Right cardiac atrium (tissue), 5 donors: ENCODE data around the gene SPEN. TPM values are rescaled to one million over a fixed set of nuclear protein-coding genes. Genes with fewer than 3 reads are reported as not detected.
"Not testable (repeated sequence)": the region's sequence is repeated elsewhere in the genome, so short reads cannot be mapped to it uniquely, and the experiment has no call there.

Experiments used
- ATAC-seq, 2 donors: fragments of 200-7000 bp; cut with Tn5 transposase; one replicate each; pipeline versions ENCODE4 v1.8.0 to v1.9.1; 2020; ENCODE audit warnings: moderate library complexity in 2 of 2, mild to moderate bottlenecking in 1 of 2
- DNase-seq, 3 donors: peaks; one replicate each; pipeline ENCODE4 v3.0.0-alpha.2; 2020
- H3K27ac ChIP-seq: one replicate; pipeline ENCODE4 v1.5.1; 2013; ENCODE audit warnings: mild to moderate bottlenecking, low read length, control low read depth, moderate library complexity
- H3K27me3 ChIP-seq: one replicate; pipeline ENCODE4 v1.6.1; 2013; ENCODE audit not compliant: control insufficient read depth, insufficient read depth
- H3K4me1 ChIP-seq: one replicate; pipeline ENCODE4 v1.6.1; 2013; ENCODE audit warnings: low read length; ENCODE audit not compliant: control insufficient read depth, insufficient read depth
- H3K4me3 ChIP-seq: one replicate; pipeline ENCODE4 v1.5.1; 2013; ENCODE audit warnings: low read length, control low read depth
- H3K9me3 ChIP-seq: one replicate; pipeline ENCODE4 v1.6.1; 2013; ENCODE audit warnings: low read length; ENCODE audit not compliant: control insufficient read depth
- WGBS: extraction: QIAGEN DNeasy Blood & Tissue Kit; methylation state at CpG from one replicate; pipeline ENCODE4 v1.1.7; 2013; 5-methylcytosine and 5-hydroxymethylcytosine counted together
- intact Hi-C, 4 donors: fragments of 100-400 bp; cut with DNase I; formaldehyde crosslinking; loops; one replicate each; pipeline versions ENCODE4 v1.11.0 to v1.14.0; 2022 to 2023
- polyA plus RNA-seq: library from polyadenylated mRNA; stranded (reverse); fragments of 200-250 nt; gene quantifications from one replicate; pipeline ENCODE4 v1.2.3, GENCODE V29; 2013
- total RNA-seq, 4 donors: library from RNA; stranded (reverse); fragmentation: NEBNext Ultra II Directional; extraction: Animal tissue kit (Norgen Biotek cat#: 25700); gene quantifications; one replicate each; pipeline ENCODE4 v1.2.1, GENCODE V29; 2021
- donor health status: healthy with polysubstance abuse.
- donor health status: DM: no; HTN: yes; CAD: no.
- donor health status: DM: no; HTN: no; CAD: no.
- donor health status: DM: no; HTN: yes; CAD: no; lungs with severe emphysema.
- donor health status: DM: yes; HTN: yes; CAD: no.

The SPEN gene
- total and polyA plus RNA-seq, 5 donors: 15.2 to 34.2 (median 31.5) TPM

GRCh38 chr1:15908597-15908996 lies 61.1 kb downstream of the SPEN start:
- no peaks in the 10 kb centered on the region for H3K4me1 ChIP-seq
- DNase-seq (no peak), ATAC-seq (no peak)
- no peak overlapping the region for H3K4me3 ChIP-seq
- intact Hi-C loops: no loop called here
- no peaks in the 10 kb centered on the region for H3K27me3 ChIP-seq
- no peaks in the 10 kb centered on the region for H3K9me3 ChIP-seq
- H3K27ac ChIP-seq: no peak overlapping the region
- WGBS: 94% methylated on average over 4 of the region's 4 CpGs

GRCh38 chr1:15911141-15911540 lies 63.6 kb downstream of the SPEN start:
- H3K4me1 ChIP-seq: no peaks in the 10 kb centered on the region
- no peaks in the 10 kb centered on the region for H3K9me3 ChIP-seq
- ATAC-seq (no peak), DNase-seq (no peak)
- no peak overlapping the region for H3K4me3 ChIP-seq
- WGBS: 97% methylated on average over 1 of the region's 1 CpG
- H3K27ac ChIP-seq: no peak overlapping the region
- intact Hi-C loops: no loop called here
- H3K27me3 ChIP-seq: no peaks in the 10 kb centered on the region

- Histone ChIP-seq H3K9me3 (no peaks in the 10 kb centered on the region), H3K4me3 (no peak overlapping the region), H3K4me1 (no peaks in the 10 kb centered on the region), H3K27ac (no peak overlapping the region), H3K27me3 (no peaks in the 10 kb centered on the region)
- ATAC-seq (no peak), DNase-seq (no peak)
- intact Hi-C loops: no loop called here
- 81% methylated on average over 2 of the region's 2 CpGs for WGBS
Measured at GRCh38 chr1:15911927-15912326, 64.4 kb downstream of the SPEN start.

GRCh38 chr1:15913607-15914006 lies 66.1 kb downstream of the SPEN start:
- H3K27me3 ChIP-seq, H3K4me3 ChIP-seq, H3K9me3 ChIP-seq, H3K27ac ChIP-seq, ATAC-seq, H3K4me1 ChIP-seq, DNase-seq, intact Hi-C loops: not testable (repeated sequence)
- 97% methylated on average over 3 of the region's 3 CpGs for WGBS

GRCh38 chr1:15915991-15916390 lies 68.5 kb downstream of the SPEN start:
- DNase-seq (no peak), ATAC-seq (no peak)
- Histone ChIP-seq H3K27me3 (no peaks in the 10 kb centered on the region), H3K27ac (no peak overlapping the region), H3K4me3 (no peak overlapping the region), H3K4me1 (no peaks in the 10 kb centered on the region), H3K9me3 (no peaks in the 10 kb centered on the region)
- intact Hi-C loops: no loop called here
- WGBS: 80% methylated on average over 4 of the region's 4 CpGs

- DNase-seq: no peak
- no peak for ATAC-seq
- Histone ChIP-seq H3K4me3 (no peak overlapping the region), H3K9me3 (no peaks in the 10 kb centered on the region), H3K4me1 (no peaks in the 10 kb centered on the region), H3K27ac (no peak overlapping the region), H3K27me3 (no peaks in the 10 kb centered on the region)
- WGBS: 76% methylated on average over 4 of the region's 4 CpGs
- intact Hi-C loops: no loop called here
Measured at GRCh38 chr1:15916417-15916816, 68.9 kb downstream of the SPEN start.

- Histone ChIP-seq H3K4me3 (no peak overlapping the region), H3K27ac (peak overlapping the region; percentile 45), H3K4me1 (no peaks in the 10 kb centered on the region), H3K9me3 (no peaks in the 10 kb centered on the region), H3K27me3 (no peaks in the 10 kb centered on the region)
- DNase-seq: peak in 1 of 3 donors; percentile 64
- ATAC-seq: peak in 1 of 2 donors; percentile 24
- intact Hi-C loops: no loop called here
- WGBS: 68% methylated on average over 7 of the region's 7 CpGs
Measured at GRCh38 chr1:15916916-15917315, 69.4 kb downstream of the SPEN start.

- DNase-seq: no peak
- intact Hi-C loops: no loop called here
- 88% methylated on average over 11 of the region's 11 CpGs for WGBS
Measured at GRCh38 chr1:15918962-15919715, 71.6 kb downstream of the SPEN start.

GRCh38 chr1:15923241-15923640 lies 75.7 kb downstream of the SPEN start:
- H3K4me3 ChIP-seq: no peak overlapping the region
- no peak for DNase-seq
- ATAC-seq: peak in 1 of 2 donors; percentile 34
- H3K4me1 ChIP-seq: no peaks in the 10 kb centered on the region
- intact Hi-C loops: no loop called here
- H3K27ac ChIP-seq: no peak overlapping the region
- no peaks in the 10 kb centered on the region for H3K27me3 ChIP-seq
- no peaks in the 10 kb centered on the region for H3K9me3 ChIP-seq
- 77% methylated on average over 2 of the region's 2 CpGs for WGBS

More at GRCh38 chr1:15918962-15919715, 71.6 kb downstream of the SPEN start:
- Histone ChIP-seq H3K27me3 (no peaks in the 10 kb centered on the region), H3K9me3 (no peaks in the 10 kb centered on the region), H3K4me3 (no peak overlapping the region), H3K27ac (no peak overlapping the region), H3K4me1 (no peaks in the 10 kb centered on the region)
- ATAC-seq: no peak

- intact Hi-C loops, H3K27me3 ChIP-seq, H3K27ac ChIP-seq, H3K4me1 ChIP-seq, H3K4me3 ChIP-seq, H3K9me3 ChIP-seq: not testable (repeated sequence)
- 72% methylated on average over 8 of the region's 8 CpGs for WGBS
- peak; percentile 57 to 60 for ATAC-seq
- peak in 1 of 3 donors; percentile 42 for DNase-seq
Measured at GRCh38 chr1:15926448-15926847, 78.9 kb downstream of the SPEN start.

- WGBS: 92% methylated on average over 17 of the region's 17 CpGs
- DNase-seq (no peak), ATAC-seq (no peak)
- intact Hi-C loops: no loop called here
- H3K9me3 ChIP-seq: no peaks in the 10 kb centered on the region
- H3K4me3 ChIP-seq: no peak overlapping the region
- no peak overlapping the region for H3K27ac ChIP-seq
- H3K4me1 ChIP-seq: no peaks in the 10 kb centered on the region
- no peaks in the 10 kb centered on the region for H3K27me3 ChIP-seq
Measured at GRCh38 chr1:15928971-15929965, 81.8 kb downstream of the SPEN start.
